Neural cell (in vitro differentiated cells): ENCODE measurements around the gene NKIRAS1.

Experiments
- CTCF ChIP-seq: fragments of 450-650 bp; IDR thresholded peaks from 2 replicates; pipeline ENCODE4 v1.5.1; 2014; ENCODE audit warnings: antibody characterized with exemption, mild to moderate bottlenecking, moderate library complexity; ENCODE audit not compliant: poor library complexity, severe bottlenecking
- EZH2 ChIP-seq: fragments of 200-600, 300-800 bp; shearing (Covaris generic), sonication (generic); IDR thresholded peaks from 2 replicates; pipeline ENCODE4 v1.6.1; 2014; ENCODE audit warnings: antibody characterized with exemption, low read length, borderline replicate concordance, mild to moderate bottlenecking; ENCODE audit not compliant: insufficient read depth, poor library complexity, severe bottlenecking
- RAD21 ChIP-seq: fragments of 450-650 bp; conservative IDR thresholded peaks from 2 replicates; pipeline ENCODE4 v1.6.1; 2014; ENCODE audit warnings: antibody characterized with exemption, mild to moderate bottlenecking, moderate library complexity
- REST ChIP-seq: IDR thresholded peaks from 2 replicates; pipeline ENCODE4 v1.6.1; 2012; ENCODE audit warnings: borderline replicate concordance
- SMC3 ChIP-seq: fragments of 450-650 bp; conservative IDR thresholded peaks from 2 replicates; pipeline ENCODE4 v1.6.1; 2014; ENCODE audit warnings: antibody characterized with exemption, mild to moderate bottlenecking, moderate library complexity; ENCODE audit not compliant: poor library complexity
- TAF1 ChIP-seq: IDR thresholded peaks from 2 replicates; pipeline ENCODE4 v1.6.1; 2012; ENCODE audit warnings: low read depth

GRCh38 chr3:23876923-23877322 is 39.9 kb downstream of the NKIRAS1 start:
- TF ChIP-seq TAF1 (no peak), CTCF (no peak), EZH2 (no peak), SMC3 (no peak), RAD21 (no peak), REST (no peak)
